Mammary epithelial cell (primary cell): ENCODE data around the gene HIGD1C.

Experiments
- CTCF ChIP-seq, 2 donors: IDR thresholded peaks in 1 of 2; conservative IDR thresholded peaks in 1 of 2; 2 replicates each; pipeline ENCODE4 v1.5.1; 2011 to 2012; ENCODE audit warnings: inconsistent platforms in 2 of 2, low read length in 2 of 2, mild to moderate bottlenecking in 2 of 2, control low read depth in 1 of 2, low read depth in 1 of 2; ENCODE audit not compliant: insufficient read depth in 1 of 2; ENCODE audit errors: extremely low read depth in 1 of 2
- EZH2 ChIP-seq: IDR thresholded peaks from 2 replicates; pipeline ENCODE4 v1.6.1; 2012; ENCODE audit warnings: low read length, inconsistent platforms, borderline replicate concordance

DNA sequence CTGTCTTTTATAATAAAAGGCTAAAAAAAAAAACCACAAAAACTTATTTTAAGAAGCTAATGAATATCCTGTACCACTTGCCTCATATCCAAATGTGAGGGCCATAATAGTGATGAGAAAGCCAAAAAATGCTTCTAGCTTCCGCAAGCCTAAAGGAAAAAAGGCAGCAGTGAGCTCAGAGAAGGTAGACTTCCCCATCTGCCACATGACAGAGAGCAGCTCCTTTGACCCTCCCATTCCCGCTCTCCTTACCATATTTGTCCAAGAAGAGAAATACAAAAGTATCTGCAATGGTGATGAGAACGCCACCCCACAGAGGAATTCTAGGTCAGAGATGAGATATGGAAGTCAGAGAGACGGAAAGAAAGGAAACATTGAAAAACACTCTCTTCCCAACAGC is 46.7 kb downstream of the HIGD1C start:
- no peak for TF ChIP-seq CTCF (conservative IDR thresholded peaks at IDR 0.05 in 1 of 2, IDR thresholded peaks at IDR 0.05 in 1 of 2; ENCODE audit: extremely low read depth in 1 of 2, insufficient read depth in 1 of 2, low read depth in 1 of 2, low read length in 2 of 2)
- no peak for TF ChIP-seq EZH2
